SKM-1 treated with dmso at 0.1 percent for 144 hours (cell line): ENCODE measurements around the gene ZFP90.
A peak's percentile ranks its signal among the peaks of the same experiment; 100 is the strongest.

Experiments used
- DNase-seq: peaks from one replicate; lab custom pipeline; 2025; ENCODE audit not compliant: unreplicated experiment; lab: John Stamatoyannopoulos, UW

ZFP90 gene

DNA sequence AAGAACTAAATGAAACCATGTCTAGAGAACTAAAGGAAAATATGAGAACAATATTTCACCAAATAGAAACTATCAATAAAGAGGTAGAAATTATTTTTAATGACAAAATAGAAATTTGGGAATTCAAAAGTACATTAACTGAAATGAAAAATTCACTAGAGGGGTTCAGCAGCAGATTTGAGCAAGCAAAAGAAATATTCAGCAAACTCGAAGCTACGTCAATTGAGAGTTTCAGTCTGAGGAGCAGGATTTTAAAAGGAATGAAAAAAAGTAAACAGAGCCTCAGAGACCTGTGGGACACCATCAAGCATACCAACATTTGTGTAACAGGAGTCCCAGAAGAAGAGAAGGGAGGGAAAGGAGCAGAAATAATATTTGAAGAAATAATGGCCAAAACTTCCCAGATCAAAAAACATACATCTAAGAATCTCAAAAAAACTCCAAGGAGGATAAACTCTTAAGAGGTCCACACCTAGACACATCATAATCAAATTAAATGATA is 38.3 kb downstream of the ZFP90 start:
- no peak for DNase-seq

DNA sequence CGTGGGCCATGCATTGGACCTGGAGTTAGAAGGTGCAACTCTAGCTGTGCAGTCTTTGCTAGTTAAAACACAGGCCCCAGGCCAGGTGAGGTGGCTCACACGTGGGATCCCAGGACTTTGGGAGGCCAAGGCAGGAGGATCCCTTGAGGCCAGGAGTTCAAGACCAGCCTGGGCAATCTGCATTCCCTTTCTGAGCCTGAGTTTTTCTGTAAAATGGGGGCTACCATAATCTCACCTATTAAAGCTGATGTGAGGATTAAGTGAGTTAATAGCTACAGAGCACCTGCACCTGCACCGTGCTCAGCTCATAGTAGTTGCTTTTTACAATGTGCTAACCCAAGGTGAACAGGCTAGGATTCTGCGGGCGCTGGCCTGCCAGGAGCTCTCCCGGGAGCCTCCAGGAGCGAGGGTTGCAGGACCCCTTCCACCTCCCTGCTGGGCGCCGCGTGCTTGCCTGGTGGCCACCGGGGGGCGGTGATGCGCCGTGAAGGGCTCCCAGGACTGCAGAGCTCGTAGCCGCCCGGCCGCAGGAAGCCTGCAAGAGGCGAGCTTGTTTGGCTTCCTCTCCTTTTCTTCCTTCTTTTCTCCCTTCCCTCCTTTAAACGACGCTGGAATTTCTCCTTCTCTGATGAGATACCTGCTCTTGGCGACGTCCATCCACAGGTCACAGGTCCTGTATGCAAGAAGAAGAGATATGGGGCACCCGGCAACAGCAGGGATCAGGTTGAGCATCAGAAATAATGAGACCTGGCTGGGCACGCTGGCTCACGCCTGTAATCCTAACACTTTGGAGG is 51.3 kb downstream of the ZFP90 start:
- peak; percentile 45 for DNase-seq

DNA sequence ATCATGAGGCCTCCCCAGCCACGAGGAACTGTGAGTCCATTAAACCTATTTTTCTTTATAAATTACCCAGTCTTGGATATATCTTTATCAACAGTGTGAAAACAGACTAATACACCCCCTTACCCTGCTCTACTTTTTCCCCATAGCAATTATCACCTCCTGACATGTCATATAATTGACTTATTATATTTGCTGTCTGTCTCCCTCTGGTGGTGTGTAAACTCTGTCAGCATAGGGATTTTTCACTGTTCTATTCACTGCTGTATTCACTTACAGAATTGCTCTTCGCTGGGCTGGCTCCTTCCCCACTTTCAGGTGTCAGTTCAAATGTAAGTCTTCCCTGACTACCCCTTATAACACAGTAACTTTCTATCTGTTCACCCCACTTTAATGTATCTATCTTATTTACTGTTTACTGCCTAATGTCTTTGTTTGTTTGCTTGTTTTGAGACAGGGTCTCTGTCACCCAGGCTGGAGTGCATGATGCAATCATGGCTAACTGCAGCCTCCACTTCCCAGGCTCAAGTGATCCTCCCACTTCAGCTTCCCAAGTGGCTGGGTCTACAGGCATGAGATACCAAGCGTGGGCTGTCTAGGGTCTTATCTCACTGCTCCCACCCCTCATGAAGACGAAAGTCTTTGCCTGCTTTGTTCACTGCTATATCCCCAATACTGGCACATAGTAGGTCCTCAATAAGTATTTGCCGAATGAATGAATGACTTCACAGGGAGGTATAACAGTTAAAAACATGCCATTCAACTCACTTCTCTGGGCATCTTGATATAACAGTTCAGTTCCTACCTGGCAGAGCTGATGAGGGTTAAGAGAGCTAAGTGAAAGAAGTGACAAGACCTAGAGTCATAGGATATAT is 53.6 kb downstream of the ZFP90 start:
- no peak for DNase-seq

DNA sequence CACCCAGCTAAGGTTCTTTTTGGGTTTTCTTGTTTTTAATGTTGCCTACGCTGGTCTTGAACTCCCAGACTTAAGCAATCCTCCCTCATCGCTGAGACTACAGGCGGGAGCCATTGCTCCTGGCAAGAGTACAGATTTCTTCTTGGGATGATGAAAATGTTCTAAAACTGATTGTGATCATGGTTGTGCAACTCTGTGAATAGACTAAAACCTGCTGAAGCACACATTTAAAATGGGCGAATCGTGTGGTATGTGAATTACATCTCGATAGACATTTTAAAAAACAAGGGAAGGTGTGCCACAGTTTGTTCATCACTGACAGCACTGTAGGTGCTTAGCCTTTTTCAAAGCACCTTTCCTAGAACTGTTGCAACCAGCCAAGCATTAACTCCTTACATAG is 57.2 kb downstream of the ZFP90 start:
- DNase-seq = no peak

DNA sequence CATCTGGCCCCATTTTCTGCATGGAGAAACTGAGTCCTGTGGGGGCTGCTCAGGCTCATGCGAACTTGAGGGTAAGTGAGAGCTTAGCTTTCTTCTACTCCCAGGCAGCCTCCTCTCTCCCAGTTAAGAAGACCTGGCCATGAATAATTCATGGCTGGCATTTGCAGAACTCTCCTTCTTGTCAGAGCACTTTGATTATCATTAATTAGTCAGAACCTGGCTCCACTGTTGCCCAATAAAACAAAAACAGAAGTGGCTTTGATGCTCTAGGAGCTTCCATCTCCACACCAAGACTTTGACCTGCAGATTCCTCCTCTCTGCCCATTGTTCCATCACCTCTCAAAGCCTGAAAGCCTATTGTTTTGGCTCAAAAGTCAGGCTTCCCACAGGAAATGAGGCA is 60.5 kb downstream of the ZFP90 start:
- DNase-seq = no peak

DNA sequence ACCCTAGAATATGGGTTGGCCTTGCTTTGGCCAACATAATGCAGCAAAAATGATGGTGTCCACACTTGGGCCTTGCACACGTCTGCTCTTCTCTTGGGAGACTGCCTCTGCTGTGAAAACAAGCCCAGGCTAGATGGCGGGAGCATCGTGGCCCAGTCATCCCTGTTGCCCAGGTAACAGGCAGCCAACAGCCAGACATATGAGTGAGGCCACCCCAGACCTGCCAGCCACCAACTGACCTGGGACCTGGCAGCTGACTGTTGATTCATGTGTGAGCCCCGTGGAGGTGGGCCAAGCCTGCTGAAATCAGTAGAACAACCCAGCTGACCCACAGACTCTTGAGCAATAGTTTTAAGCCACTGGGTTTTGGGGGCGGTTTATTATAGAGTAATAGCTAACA is 66.7 kb downstream of the ZFP90 start:
- no peak for DNase-seq

DNA sequence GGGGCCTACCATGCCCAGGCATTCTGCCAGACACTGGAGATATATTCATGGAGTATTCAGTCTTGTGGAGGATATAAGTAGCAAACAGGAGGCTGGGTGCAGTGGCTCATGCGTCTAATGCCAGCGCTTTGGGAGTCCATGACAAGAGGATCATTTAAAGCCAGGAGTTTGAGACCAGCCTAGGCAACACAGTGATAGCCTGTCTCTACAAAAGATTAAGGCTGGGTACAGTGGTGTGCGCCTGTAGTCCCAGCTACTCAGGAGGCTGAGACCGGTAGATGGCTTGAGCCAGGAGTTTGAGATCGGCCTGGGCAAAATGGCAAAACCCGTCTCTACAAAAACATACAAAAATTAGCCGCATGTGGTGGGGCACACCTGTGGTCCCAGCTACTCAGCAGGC is 68.4 kb downstream of the ZFP90 start:
- DNase-seq = no peak

DNA sequence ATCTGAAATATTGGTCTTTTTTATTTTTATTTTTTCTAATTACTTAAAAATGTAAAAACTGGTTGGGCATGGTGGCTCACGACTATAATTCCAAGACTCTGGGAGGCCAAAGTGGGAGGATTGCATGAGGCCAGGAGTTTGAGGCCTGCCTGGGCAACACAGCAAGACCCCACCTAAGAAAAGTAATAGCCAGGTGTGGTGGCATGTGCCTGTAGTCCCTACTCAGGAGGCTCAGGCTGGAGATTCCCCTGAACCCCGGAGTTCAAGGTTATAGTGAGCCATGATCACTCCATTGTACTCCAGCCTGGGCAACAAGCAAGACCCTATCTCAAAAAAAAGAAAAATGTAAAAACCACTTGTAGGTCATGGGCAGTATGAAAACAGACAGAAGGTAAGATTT is 69.2 kb downstream of the ZFP90 start:
- no peak for DNase-seq

DNA sequence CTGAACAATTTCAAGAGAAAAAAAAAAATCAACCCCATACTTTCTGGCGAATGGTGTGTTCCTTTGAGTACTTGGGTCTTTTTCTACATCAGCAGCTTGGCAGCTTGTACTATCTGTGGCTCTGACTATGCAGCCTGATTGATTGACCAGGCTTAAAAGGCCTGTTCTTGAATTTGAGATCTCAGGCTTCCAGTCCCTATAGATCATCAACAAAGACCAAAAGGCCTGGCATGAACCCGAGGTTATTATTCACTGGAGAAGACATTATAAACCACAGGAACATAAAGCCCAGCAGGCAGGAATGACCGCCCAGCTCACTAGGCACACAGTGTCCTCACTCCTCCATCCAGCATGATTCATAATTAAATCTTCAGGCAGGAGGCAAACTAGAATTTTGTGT is 73.9 kb downstream of the ZFP90 start:
- no peak for DNase-seq

DNA sequence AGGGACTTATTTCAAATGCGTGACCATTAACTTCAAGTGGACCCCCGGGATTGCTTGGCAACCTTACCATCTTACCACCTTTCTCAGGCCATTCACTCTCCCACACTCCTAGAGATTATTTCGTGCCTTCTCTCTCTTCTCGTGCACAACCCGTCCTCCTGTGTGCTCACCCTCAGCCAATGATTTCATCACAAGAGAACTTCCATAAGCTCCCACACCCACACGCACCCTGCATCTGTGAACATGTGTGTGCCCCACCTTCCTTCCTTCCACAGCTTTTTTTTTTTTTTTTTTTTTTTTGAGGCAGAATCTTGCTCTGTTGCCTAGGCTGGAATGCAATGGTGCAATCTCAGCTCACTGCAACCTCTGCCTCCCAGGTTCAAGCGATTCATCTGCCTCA is 78.6 kb downstream of the ZFP90 start:
- no peak for DNase-seq
